ENCODE measurements around the gene UHRF2. TPM values are rescaled to one million over a fixed set of nuclear protein-coding genes. Genes with fewer than 3 reads are reported as not detected.

Gene UHRF2
- polyA plus RNA-seq, 3 donors = 1.6 to 36.4 (median 7.7) TPM

DNA sequence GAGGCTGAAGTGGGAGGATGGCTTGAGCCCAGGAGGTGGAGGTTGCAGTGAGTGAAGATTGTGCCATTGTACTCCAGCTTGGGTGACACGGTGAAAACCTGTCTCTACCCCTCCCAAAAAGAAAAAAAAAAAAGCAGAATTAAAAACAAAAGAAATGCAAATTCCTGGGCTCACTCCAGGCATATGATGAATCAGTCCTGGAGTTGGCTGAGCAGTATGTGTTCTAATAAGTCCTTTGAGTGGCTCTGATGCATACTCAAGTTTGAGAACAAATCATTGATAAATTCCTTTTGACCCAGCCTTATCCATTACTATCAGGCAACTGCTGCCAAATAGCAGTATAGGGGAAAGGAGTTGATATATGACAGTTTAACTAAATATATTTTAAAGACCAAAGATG lies 28.3 kb downstream of the UHRF2 start:
- Mint-ChIP-seq H3K27me3 (ENCODE audit: low read depth in 3 of 3) (peaks cover 0 to 1% (median 0%) of the 10 kb centered on the region in 3 donors), H3K4me1 (peaks cover 24% of the 10 kb centered on the region), H3K4me3 (no peak overlapping the region), H3K36me3 (peaks cover 13 to 36% of the 10 kb centered on the region in 2 donors), H3K27ac (peak overlapping the region in 2 of 7 donors; percentile 40 to 49), H3K9me3 (no peaks in the 10 kb centered on the region)
- Histone ChIP-seq H4K20me1 (ENCODE audit: insufficient read depth, low read length) (peaks cover 95% of the 10 kb centered on the region), H3K9ac (ENCODE audit: insufficient read depth, low read length, poor library complexity, severe bottlenecking) (no peak overlapping the region), H3K4me1 (ENCODE audit: control insufficient read depth in 1 of 2, insufficient read depth in 2 of 2, low read length in 2 of 2) (peaks cover 6 to 10% of the 10 kb centered on the region in 2 donors), H3K4me3 (replicated peaks in 1 of 3; ENCODE audit: low read depth in 2 of 3, low read length in 3 of 3) (no peak overlapping the region), H3K36me3 (replicated peaks in 1 of 2; ENCODE audit: control insufficient read depth in 1 of 2, insufficient read depth in 2 of 2, low read length in 2 of 2) (peaks cover 15 to 34% of the 10 kb centered on the region in 2 donors), H2AFZ (ENCODE audit: insufficient read depth, low read depth, low read length, poor library complexity, severe bottlenecking) (no peak overlapping the region), H3K9me3 (replicated peaks in 1 of 2; ENCODE audit: control insufficient read depth in 1 of 2, insufficient read depth in 1 of 2, low read length in 2 of 2) (no peaks in the 10 kb centered on the region), H3K4me2 (replicated peaks; ENCODE audit: extremely low read depth, low read length, poor library complexity, severe bottlenecking) (no peak overlapping the region), H3K27me3 (ENCODE audit: control insufficient read depth in 2 of 2, insufficient read depth in 2 of 2, low read length in 2 of 2) (no peaks in the 10 kb centered on the region), H3K27ac (ENCODE audit: low read depth in 1 of 2, low read length in 2 of 2) (peak overlapping the region in 1 of 2 donors; percentile 28), H3K79me2 (ENCODE audit: insufficient read depth, low read length) (peaks cover 100% of the 10 kb centered on the region)
- DNase-seq = no peak
- TF ChIP-seq, protein P1, sequence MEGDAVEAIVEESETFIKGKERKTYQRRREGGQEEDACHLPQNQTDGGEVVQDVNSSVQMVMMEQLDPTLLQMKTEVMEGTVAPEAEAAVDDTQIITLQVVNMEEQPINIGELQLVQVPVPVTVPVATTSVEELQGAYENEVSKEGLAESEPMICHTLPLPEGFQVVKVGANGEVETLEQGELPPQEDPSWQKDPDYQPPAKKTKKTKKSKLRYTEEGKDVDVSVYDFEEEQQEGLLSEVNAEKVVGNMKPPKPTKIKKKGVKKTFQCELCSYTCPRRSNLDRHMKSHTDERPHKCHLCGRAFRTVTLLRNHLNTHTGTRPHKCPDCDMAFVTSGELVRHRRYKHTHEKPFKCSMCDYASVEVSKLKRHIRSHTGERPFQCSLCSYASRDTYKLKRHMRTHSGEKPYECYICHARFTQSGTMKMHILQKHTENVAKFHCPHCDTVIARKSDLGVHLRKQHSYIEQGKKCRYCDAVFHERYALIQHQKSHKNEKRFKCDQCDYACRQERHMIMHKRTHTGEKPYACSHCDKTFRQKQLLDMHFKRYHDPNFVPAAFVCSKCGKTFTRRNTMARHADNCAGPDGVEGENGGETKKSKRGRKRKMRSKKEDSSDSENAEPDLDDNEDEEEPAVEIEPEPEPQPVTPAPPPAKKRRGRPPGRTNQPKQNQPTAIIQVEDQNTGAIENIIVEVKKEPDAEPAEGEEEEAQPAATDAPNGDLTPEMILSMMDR (IDR thresholded peaks at IDR 0.05) = no peak
- intact Hi-C loops (cut with micrococcal nuclease) = no loop called here
- no CpG with 5 or more reads among the region's 1 CpG for WGBS (ENCODE audit: insufficient coverage)

DNA sequence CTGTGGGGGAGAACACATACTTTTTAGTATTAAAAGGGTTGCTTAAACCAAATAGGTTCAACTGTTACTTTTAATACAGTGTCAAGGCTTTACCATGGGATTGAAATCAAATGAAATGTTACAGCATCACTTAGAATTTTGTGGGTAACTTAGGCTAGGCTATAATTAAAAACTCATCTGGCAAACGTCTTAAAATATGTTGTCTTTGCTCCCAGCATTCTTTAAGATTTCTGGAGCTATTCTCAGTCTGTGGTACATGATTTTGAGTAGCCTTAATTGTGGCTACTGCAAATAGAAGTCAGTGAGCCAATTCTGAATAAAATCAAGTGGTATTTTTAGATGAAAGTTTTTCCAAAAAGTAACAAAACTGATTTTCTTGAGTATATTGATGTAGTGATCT lies 30.7 kb downstream of the UHRF2 start:
- Histone ChIP-seq H3K4me1 (ENCODE audit: control insufficient read depth in 1 of 2, insufficient read depth in 2 of 2, low read length in 2 of 2) (peaks cover 6 to 10% of the 10 kb centered on the region in 2 donors), H3K27me3 (ENCODE audit: control insufficient read depth in 2 of 2, insufficient read depth in 2 of 2, low read length in 2 of 2) (no peaks in the 10 kb centered on the region), H3K27ac (ENCODE audit: low read depth in 1 of 2, low read length in 2 of 2) (peak overlapping the region in 1 of 2 donors; percentile 81), H3K4me2 (replicated peaks; ENCODE audit: extremely low read depth, low read length, poor library complexity, severe bottlenecking) (no peak overlapping the region), H2AFZ (ENCODE audit: insufficient read depth, low read depth, low read length, poor library complexity, severe bottlenecking) (no peak overlapping the region), H3K36me3 (replicated peaks in 1 of 2; ENCODE audit: control insufficient read depth in 1 of 2, insufficient read depth in 2 of 2, low read length in 2 of 2) (peaks cover 6 to 24% of the 10 kb centered on the region in 2 donors), H4K20me1 (ENCODE audit: insufficient read depth, low read length) (peaks cover 85% of the 10 kb centered on the region), H3K79me2 (ENCODE audit: insufficient read depth, low read length) (peaks cover 99% of the 10 kb centered on the region), H3K4me3 (replicated peaks in 1 of 3; ENCODE audit: low read depth in 2 of 3, low read length in 3 of 3) (no peak overlapping the region), H3K9me3 (replicated peaks in 1 of 2; ENCODE audit: control insufficient read depth in 1 of 2, insufficient read depth in 1 of 2, low read length in 2 of 2) (no peaks in the 10 kb centered on the region), H3K9ac (ENCODE audit: insufficient read depth, low read length, poor library complexity, severe bottlenecking) (no peak overlapping the region)
- intact Hi-C loops (cut with micrococcal nuclease) = no loop called here
- peaks cover 0 to 1% (median 0%) of the 10 kb centered on the region in 3 donors for H3K27me3 Mint-ChIP-seq (ENCODE audit: low read depth in 3 of 3)
- H3K4me3 Mint-ChIP-seq = no peak overlapping the region
- DNase-seq = no peak
- H3K9me3 Mint-ChIP-seq = no peaks in the 10 kb centered on the region
- peaks cover 8 to 29% of the 10 kb centered on the region in 2 donors for H3K36me3 Mint-ChIP-seq
- peak overlapping the region; percentile 39 to 89 (median 86) for H3K27ac Mint-ChIP-seq
- TF ChIP-seq, protein P1 (IDR thresholded peaks at IDR 0.05) = no peak
- no CpG with 5 or more reads among the region's 1 CpG for WGBS (ENCODE audit: insufficient coverage)
- H3K4me1 Mint-ChIP-seq = peaks cover 26% of the 10 kb centered on the region
